Duodenal mucosa (tissue), 2 donors: ENCODE results near the gene IGLL1.
"Not testable (repeated sequence)": the region's sequence is repeated elsewhere in the genome, so short reads cannot be mapped to it uniquely, and the experiment has no call there.

Experiments used
- H3K27ac ChIP-seq: one replicate; pipeline ENCODE4 v1.7.0; 2013; ENCODE audit warnings: low read depth, low read length
- H3K27me3 ChIP-seq, 2 donors: one replicate each; pipeline ENCODE4 v1.7.0; 2013; ENCODE audit warnings: low read length in 2 of 2, control low read depth in 1 of 2; ENCODE audit not compliant: insufficient read depth in 2 of 2, control insufficient read depth in 1 of 2
- H3K36me3 ChIP-seq, 2 donors: one replicate each; pipeline ENCODE4 v1.7.0; 2013; ENCODE audit warnings: low read length in 2 of 2, control low read depth in 1 of 2; ENCODE audit not compliant: insufficient read depth in 2 of 2, control insufficient read depth in 1 of 2
- H3K4me1 ChIP-seq, 2 donors: one replicate each; pipeline ENCODE4 v1.7.0; 2013; ENCODE audit warnings: low read length in 2 of 2, control low read depth in 1 of 2; ENCODE audit not compliant: insufficient read depth in 2 of 2, control insufficient read depth in 1 of 2
- H3K4me3 ChIP-seq, 2 donors: one replicate each; pipeline ENCODE4 v1.7.0; 2013; ENCODE audit warnings: low read length in 2 of 2, low read depth in 1 of 2
- H3K9ac ChIP-seq, 2 donors: one replicate each; pipeline ENCODE4 v1.7.0; 2013; ENCODE audit warnings: low read length in 2 of 2, low read depth in 1 of 2
- H3K9me3 ChIP-seq, 2 donors: one replicate each; pipeline ENCODE4 v1.7.0; 2013; ENCODE audit warnings: low read length in 2 of 2, control low read depth in 1 of 2; ENCODE audit not compliant: control insufficient read depth in 1 of 2

IGLL1 gene

GRCh38 chr22:23579870-23580575, at the start of gene IGLL1:
TSS of gene IGLL1 (minus strand) at chr22:23580290. CDS start at chr22:23580190, 100 bp downstream.
- no peak within 1 kb of the TSS for H3K27ac ChIP-seq
- no peaks in the 10 kb centered on the region for H3K27me3 ChIP-seq
- no peaks in the 10 kb centered on the region for H3K36me3 ChIP-seq
- no peak within 1 kb of the TSS for H3K4me3 ChIP-seq
- H3K9me3 ChIP-seq = no peaks in the 10 kb centered on the region
- no peak within 1 kb of the TSS for H3K9ac ChIP-seq
- no peaks in the 10 kb centered on the region for H3K4me1 ChIP-seq

GRCh38 chr22:23628056-23628743, 48.1 kb upstream of the IGLL1 start:
- not testable (repeated sequence) for H3K27ac ChIP-seq

DNA sequence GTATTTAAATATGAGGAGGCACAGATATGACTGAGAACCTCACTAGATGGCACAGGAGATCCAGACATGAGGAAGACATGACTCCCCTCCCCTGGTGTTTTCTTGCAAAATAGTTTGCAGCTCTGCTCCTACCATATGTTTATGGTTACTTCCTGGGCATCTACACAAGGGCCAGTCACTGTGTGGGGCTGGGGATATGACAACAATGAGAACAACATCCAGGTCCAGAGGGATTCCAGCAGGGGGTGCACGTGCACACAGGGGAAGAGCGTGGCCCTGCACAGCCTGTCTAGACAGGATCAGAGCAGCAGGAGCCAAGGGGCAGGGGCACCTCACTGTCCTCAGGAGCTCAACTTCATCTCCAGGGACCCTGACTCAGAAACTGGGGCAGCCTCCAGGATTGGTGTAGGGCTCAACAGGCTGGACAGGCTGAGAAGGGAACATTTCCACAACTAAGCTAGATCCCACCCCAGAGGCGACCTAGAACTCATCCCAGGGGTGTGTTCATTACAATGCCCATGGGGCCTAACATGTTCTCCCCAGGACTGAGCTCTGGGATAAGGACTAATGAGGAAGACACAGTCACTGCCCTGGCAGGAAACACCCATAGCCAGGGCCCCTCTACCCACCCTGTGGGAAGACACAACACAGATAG, 47.4 kb upstream of the IGLL1 start:
- H3K4me1 ChIP-seq, H3K27me3 ChIP-seq, H3K9me3 ChIP-seq, H3K36me3 ChIP-seq, H3K27ac ChIP-seq, H3K9ac ChIP-seq, H3K4me3 ChIP-seq: not testable (repeated sequence)

More at GRCh38 chr22:23628056-23628743, 48.1 kb upstream of the IGLL1 start:
- not testable (repeated sequence) for H3K4me1 ChIP-seq, H3K9ac ChIP-seq, H3K4me3 ChIP-seq, H3K27me3 ChIP-seq, H3K36me3 ChIP-seq, H3K9me3 ChIP-seq

GRCh38 chr22:23626286-23626975, 46.3 kb upstream of the IGLL1 start:
- Histone ChIP-seq H3K27ac (no peak overlapping the region), H3K4me1 (no peaks in the 10 kb centered on the region), H3K4me3 (no peak overlapping the region), H3K36me3 (no peaks in the 10 kb centered on the region), H3K9me3 (no peaks in the 10 kb centered on the region), H3K27me3 (no peaks in the 10 kb centered on the region), H3K9ac (no peak overlapping the region)

GRCh38 chr22:23622634-23623033, 42.5 kb upstream of the IGLL1 start:
- no peak overlapping the region for H3K27ac ChIP-seq
- H3K4me1 ChIP-seq = no peaks in the 10 kb centered on the region
- no peak overlapping the region for H3K9ac ChIP-seq
- H3K4me3 ChIP-seq = no peak overlapping the region
- H3K36me3 ChIP-seq = no peaks in the 10 kb centered on the region
- H3K27me3 ChIP-seq = no peaks in the 10 kb centered on the region
- no peaks in the 10 kb centered on the region for H3K9me3 ChIP-seq

DNA sequence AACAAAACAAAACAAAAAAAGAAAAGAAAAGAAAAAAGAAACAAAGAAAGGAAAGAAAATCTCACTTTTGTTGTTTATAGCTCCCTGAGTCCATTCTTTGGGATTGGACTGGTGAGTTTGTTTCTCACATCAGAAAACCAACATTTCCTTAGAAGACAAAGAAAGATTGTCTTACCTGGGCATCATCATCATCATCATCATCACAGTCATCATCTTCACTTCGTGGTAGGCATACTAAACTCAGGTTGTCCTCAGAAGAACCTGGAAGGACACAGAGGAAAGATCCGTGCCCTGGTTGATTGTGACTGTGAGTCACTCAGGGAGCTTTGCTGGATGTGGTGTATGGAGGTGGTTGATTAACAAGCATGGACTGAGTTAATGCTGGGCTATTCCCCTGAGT, 41.8 kb upstream of the IGLL1 start:
- not testable (repeated sequence) for H3K4me1 ChIP-seq, H3K9me3 ChIP-seq, H3K9ac ChIP-seq, H3K36me3 ChIP-seq, H3K27me3 ChIP-seq, H3K27ac ChIP-seq, H3K4me3 ChIP-seq

DNA sequence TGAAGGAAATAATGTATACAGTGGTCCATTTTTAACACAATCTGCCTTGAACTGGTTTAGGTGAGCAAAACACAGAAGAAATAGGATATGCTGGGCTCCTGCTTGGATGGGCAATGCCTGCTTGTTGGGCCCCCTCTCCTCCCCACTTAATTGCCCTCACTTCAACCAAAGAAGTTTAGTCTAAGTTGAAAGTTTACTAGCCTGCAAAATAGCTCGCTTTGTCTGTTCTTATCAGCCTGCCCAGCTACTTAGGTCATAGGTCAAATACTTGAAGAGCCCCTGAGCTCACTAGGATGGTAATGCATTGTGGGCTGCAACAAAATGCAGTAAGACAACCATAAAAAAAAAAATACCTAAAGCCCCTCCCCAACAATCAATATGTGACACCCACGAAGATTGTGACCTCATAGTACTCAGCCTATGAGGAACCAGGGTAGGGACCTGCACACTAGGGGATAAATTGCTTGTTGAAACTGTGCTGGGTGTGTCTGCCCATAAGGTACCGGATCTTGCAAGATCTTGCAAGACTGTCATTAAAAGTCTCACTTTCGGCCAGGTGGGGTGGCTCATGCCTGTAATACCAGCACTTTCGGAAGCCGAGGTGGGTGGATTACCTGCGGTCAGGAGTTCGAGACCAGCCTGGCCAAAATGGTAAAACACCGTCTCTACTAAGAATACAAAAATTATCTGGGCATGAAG, 41.1 kb upstream of the IGLL1 start:
- Histone ChIP-seq H3K9me3 (no peaks in the 10 kb centered on the region), H3K27ac (no peak overlapping the region), H3K27me3 (no peaks in the 10 kb centered on the region), H3K4me1 (no peaks in the 10 kb centered on the region), H3K4me3 (no peak overlapping the region), H3K36me3 (no peaks in the 10 kb centered on the region), H3K9ac (no peak overlapping the region)

GRCh38 chr22:23613193-23613972, 33.3 kb upstream of the IGLL1 start:
- Histone ChIP-seq H3K9ac (no peak overlapping the region), H3K27ac (no peak overlapping the region), H3K4me3 (no peak overlapping the region), H3K27me3 (no peaks in the 10 kb centered on the region), H3K9me3 (no peaks in the 10 kb centered on the region), H3K4me1 (no peaks in the 10 kb centered on the region), H3K36me3 (no peaks in the 10 kb centered on the region)

- H3K9ac ChIP-seq = no peak overlapping the region
- no peaks in the 10 kb centered on the region for H3K9me3 ChIP-seq
- H3K27ac ChIP-seq = no peak overlapping the region
- H3K4me1 ChIP-seq = no peaks in the 10 kb centered on the region
- no peaks in the 10 kb centered on the region for H3K36me3 ChIP-seq
- H3K27me3 ChIP-seq = no peaks in the 10 kb centered on the region
- H3K4me3 ChIP-seq = no peak overlapping the region
Measured at GRCh38 chr22:23609983-23610781, 30.1 kb upstream of the IGLL1 start.
